ENCODE results near the gene CLVS2.

Gene CLVS2

GRCh38 chr6:123000244-123000770 lies 4.3 kb downstream of the CLVS2 start:
- DNase-seq (ENCODE audit: low spot score), result no peak
- Histone ChIP-seq H3K4me3 (no peak overlapping the region), H3K27ac (no peak overlapping the region)
- TF ChIP-seq CTCF (IDR thresholded peaks at IDR 0.05), result no peak

GRCh38 chr6:123001540-123001939 lies 5.5 kb downstream of the CLVS2 start:
- H3K4me3 ChIP-seq, result no peak overlapping the region
- DNase-seq (ENCODE audit: low spot score), result no peak
- no peak overlapping the region for H3K27ac ChIP-seq
- TF ChIP-seq CTCF (IDR thresholded peaks at IDR 0.05), result no peak

- DNase-seq (ENCODE audit: low spot score), result no peak
- TF ChIP-seq CTCF (IDR thresholded peaks at IDR 0.05), result no peak
- no peak overlapping the region for H3K27ac ChIP-seq
- H3K4me3 ChIP-seq, result no peak overlapping the region
Measured at GRCh38 chr6:123007885-123008284, 11.8 kb downstream of the CLVS2 start.

- DNase-seq (ENCODE audit: low spot score), result no peak
- no peak for TF ChIP-seq CTCF (IDR thresholded peaks at IDR 0.05)
- no peak overlapping the region for H3K27ac ChIP-seq
Measured at GRCh38 chr6:123009059-123009458, 13.0 kb downstream of the CLVS2 start.

GRCh38 chr6:123014835-123015234 lies 18.8 kb downstream of the CLVS2 start:
- H3K4me3 ChIP-seq, result no peak overlapping the region
- no peak overlapping the region for H3K27ac ChIP-seq
- no peak for TF ChIP-seq CTCF (IDR thresholded peaks at IDR 0.05)
- DNase-seq (ENCODE audit: low spot score), result no peak

More at GRCh38 chr6:123009059-123009458, 13.0 kb downstream of the CLVS2 start:
- no peak overlapping the region for H3K4me3 ChIP-seq

GRCh38 chr6:123016431-123017103 lies 20.5 kb downstream of the CLVS2 start:
- Histone ChIP-seq H3K27ac (no peak overlapping the region), H3K4me3 (no peak overlapping the region)
- DNase-seq (ENCODE audit: low spot score), result no peak
- no peak for TF ChIP-seq CTCF (IDR thresholded peaks at IDR 0.05)

- H3K27ac ChIP-seq, result no peak overlapping the region
- DNase-seq (ENCODE audit: low spot score), result no peak
- no peak overlapping the region for H3K4me3 ChIP-seq
- no peak for TF ChIP-seq CTCF (IDR thresholded peaks at IDR 0.05)
Measured at GRCh38 chr6:123017104-123017682, 21.2 kb downstream of the CLVS2 start.

All from coronary artery (tissue), 2 donors.